Measurements from ENCODE around the gene MDGA2. TPM values are rescaled to one million over a fixed set of nuclear protein-coding genes. Genes with fewer than 3 reads are reported as not detected.

The MDGA2 gene
- total RNA-seq, 2 experiments from 2014 or later, result not detected

DNA sequence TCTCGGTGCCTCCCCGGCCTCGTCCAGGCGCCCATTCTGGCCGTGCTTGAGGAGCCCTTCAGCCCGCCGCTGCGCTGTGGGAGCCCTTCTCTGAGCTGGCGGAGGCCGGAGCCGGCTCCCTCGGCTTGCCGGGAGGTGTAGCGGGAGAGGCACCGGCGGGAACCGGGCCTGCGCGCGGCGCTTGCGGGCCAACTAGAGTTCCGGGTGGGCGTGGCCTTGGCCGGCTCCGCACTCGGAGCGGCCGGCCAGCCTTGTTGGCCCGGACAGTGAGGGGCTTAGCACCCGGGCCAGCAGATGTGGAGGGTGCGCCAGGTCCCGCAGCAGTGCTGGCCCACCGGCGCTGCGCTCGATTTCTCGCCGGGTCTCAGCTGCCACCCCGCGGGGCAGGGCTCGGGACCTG, 855.1 kb downstream of the MDGA2 start:
- H3K4me1 Mint-ChIP-seq (ENCODE audit: low read depth), result no peaks in the 10 kb centered on the region
- Histone ChIP-seq H3K27ac (ENCODE audit: low read depth in 1 of 2, low read length in 2 of 2) (no peak overlapping the region), H3K9me3 (ENCODE audit: control insufficient read depth in 1 of 2, insufficient read depth in 1 of 2, low read length in 2 of 2) (peaks cover 0 to 13% of the 10 kb centered on the region in 2 experiments), H3K4me3 (ENCODE audit: low read length) (no peak overlapping the region), H3K27me3 (ENCODE audit: control insufficient read depth in 1 of 2, insufficient read depth in 2 of 2, low read length in 2 of 2) (no peaks in the 10 kb centered on the region), H3K36me3 (ENCODE audit: insufficient read depth, low read length) (no peaks in the 10 kb centered on the region), H3K4me1 (ENCODE audit: insufficient read depth, low read length) (no peaks in the 10 kb centered on the region)
- H3K27ac Mint-ChIP-seq, result no peak overlapping the region
- POLR2A ChIA-PET, result no interaction called here
- intact Hi-C loops (cut with DNase I, micrococcal nuclease), result no loop called here
- no peak overlapping the region for H3K4me3 Mint-ChIP-seq
- no peaks in the 10 kb centered on the region for H3K27me3 Mint-ChIP-seq
- CTCF ChIA-PET, result no interaction called here
- peaks cover 2% of the 10 kb centered on the region for H3K9me3 Mint-ChIP-seq
- TF ChIP-seq, protein P1, sequence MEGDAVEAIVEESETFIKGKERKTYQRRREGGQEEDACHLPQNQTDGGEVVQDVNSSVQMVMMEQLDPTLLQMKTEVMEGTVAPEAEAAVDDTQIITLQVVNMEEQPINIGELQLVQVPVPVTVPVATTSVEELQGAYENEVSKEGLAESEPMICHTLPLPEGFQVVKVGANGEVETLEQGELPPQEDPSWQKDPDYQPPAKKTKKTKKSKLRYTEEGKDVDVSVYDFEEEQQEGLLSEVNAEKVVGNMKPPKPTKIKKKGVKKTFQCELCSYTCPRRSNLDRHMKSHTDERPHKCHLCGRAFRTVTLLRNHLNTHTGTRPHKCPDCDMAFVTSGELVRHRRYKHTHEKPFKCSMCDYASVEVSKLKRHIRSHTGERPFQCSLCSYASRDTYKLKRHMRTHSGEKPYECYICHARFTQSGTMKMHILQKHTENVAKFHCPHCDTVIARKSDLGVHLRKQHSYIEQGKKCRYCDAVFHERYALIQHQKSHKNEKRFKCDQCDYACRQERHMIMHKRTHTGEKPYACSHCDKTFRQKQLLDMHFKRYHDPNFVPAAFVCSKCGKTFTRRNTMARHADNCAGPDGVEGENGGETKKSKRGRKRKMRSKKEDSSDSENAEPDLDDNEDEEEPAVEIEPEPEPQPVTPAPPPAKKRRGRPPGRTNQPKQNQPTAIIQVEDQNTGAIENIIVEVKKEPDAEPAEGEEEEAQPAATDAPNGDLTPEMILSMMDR (IDR thresholded peaks at IDR 0.05), result no peak
- no peak for ATAC-seq (ENCODE audit: poor library complexity)
- DNase-seq, result peak in 2 of 14 experiments; percentile 0 to 7
- no peaks in the 10 kb centered on the region for H3K36me3 Mint-ChIP-seq (ENCODE audit: low read depth)

DNA sequence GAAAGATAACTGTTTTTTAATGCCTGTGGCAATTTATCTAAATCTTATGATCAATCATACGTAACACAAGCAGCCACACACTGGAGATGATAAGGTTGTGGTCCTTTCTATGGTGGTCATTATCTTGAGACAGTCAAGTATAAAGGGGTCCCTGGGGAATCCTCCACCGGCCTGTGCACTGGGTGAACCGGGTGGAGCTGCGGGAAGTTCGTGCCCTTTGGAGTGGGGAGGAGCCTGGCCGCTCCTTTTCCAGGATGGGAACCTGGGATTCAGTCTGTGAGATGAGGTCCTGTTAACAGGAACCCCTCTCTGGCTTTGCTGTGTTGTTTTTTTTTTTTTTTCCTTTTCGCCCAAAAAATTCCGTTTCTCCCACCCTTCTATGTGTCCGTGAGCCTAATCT, 856.3 kb downstream of the MDGA2 start:
- Histone ChIP-seq H3K27me3 (ENCODE audit: control insufficient read depth in 1 of 2, insufficient read depth in 2 of 2, low read length in 2 of 2) (no peaks in the 10 kb centered on the region), H3K4me3 (ENCODE audit: low read length) (no peak overlapping the region), H3K9me3 (ENCODE audit: control insufficient read depth in 1 of 2, insufficient read depth in 1 of 2, low read length in 2 of 2) (peaks cover 0 to 13% of the 10 kb centered on the region in 2 experiments), H3K27ac (ENCODE audit: low read depth in 1 of 2, low read length in 2 of 2) (no peak overlapping the region), H3K4me1 (ENCODE audit: insufficient read depth, low read length) (no peaks in the 10 kb centered on the region), H3K36me3 (ENCODE audit: insufficient read depth, low read length) (no peaks in the 10 kb centered on the region)
- intact Hi-C loops (cut with DNase I, micrococcal nuclease), result no loop called here
- ATAC-seq (ENCODE audit: poor library complexity) (no peak), DNase-seq (no peak)
- Mint-ChIP-seq H3K4me1 (ENCODE audit: low read depth) (no peaks in the 10 kb centered on the region), H3K4me3 (no peak overlapping the region), H3K36me3 (ENCODE audit: low read depth) (no peaks in the 10 kb centered on the region), H3K9me3 (peaks cover 5% of the 10 kb centered on the region), H3K27me3 (no peaks in the 10 kb centered on the region), H3K27ac (no peak overlapping the region)
- TF ChIP-seq, protein P1 (IDR thresholded peaks at IDR 0.05), result no peak
- CTCF ChIA-PET, result no interaction called here
- POLR2A ChIA-PET, result no interaction called here

DNA sequence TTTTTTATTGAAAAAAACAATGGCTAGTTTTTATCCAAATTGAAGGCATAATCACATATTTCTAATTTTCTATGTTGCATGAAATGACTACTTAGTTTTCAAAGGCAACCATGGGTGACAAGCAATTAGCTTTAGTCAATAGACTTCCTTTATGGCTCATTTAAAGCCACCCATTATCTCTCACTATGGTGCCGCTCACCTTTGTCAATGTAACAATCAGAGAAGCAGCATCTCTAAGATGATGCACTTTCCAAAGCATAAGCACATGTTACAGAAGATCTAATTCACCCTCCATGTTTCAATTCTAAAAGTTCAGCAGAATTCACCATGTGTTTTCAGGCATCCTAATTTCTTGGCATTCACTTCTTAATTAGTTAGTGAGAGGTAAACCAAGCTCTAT, 857.3 kb downstream of the MDGA2 start:
- no peak overlapping the region for H3K4me3 Mint-ChIP-seq
- POLR2A ChIA-PET, result no interaction called here

More for the DNA sequence above, 857.3 kb downstream of the MDGA2 start:
- Histone ChIP-seq H3K27me3 (ENCODE audit: control insufficient read depth in 1 of 2, insufficient read depth in 2 of 2, low read length in 2 of 2) (no peaks in the 10 kb centered on the region), H3K4me1 (ENCODE audit: insufficient read depth, low read length) (no peaks in the 10 kb centered on the region), H3K9me3 (ENCODE audit: control insufficient read depth in 1 of 2, insufficient read depth in 1 of 2, low read length in 2 of 2) (peaks cover 0 to 13% of the 10 kb centered on the region in 2 experiments), H3K27ac (ENCODE audit: low read depth in 1 of 2, low read length in 2 of 2) (no peak overlapping the region), H3K36me3 (ENCODE audit: insufficient read depth, low read length) (no peaks in the 10 kb centered on the region), H3K4me3 (ENCODE audit: low read length) (no peak overlapping the region)
- ATAC-seq (ENCODE audit: poor library complexity) (no peak), DNase-seq (no peak)
- H3K36me3 Mint-ChIP-seq (ENCODE audit: low read depth), result no peaks in the 10 kb centered on the region
- no peaks in the 10 kb centered on the region for H3K27me3 Mint-ChIP-seq
- intact Hi-C loops (cut with DNase I, micrococcal nuclease), result no loop called here
- no peaks in the 10 kb centered on the region for H3K4me1 Mint-ChIP-seq (ENCODE audit: low read depth)
- TF ChIP-seq, protein P1 (IDR thresholded peaks at IDR 0.05), result no peak
- H3K27ac Mint-ChIP-seq, result no peak overlapping the region
- peaks cover 5% of the 10 kb centered on the region for H3K9me3 Mint-ChIP-seq
- CTCF ChIA-PET, result no interaction called here

All from CD4-positive, alpha-beta T cell (primary cell).